ENCODE measurements around the gene FAM20B.
"Not testable (repeated sequence)": the region's sequence is repeated elsewhere in the genome, so short reads cannot be mapped to it uniquely, and the experiment has no call there.

FAM20B gene

DNA sequence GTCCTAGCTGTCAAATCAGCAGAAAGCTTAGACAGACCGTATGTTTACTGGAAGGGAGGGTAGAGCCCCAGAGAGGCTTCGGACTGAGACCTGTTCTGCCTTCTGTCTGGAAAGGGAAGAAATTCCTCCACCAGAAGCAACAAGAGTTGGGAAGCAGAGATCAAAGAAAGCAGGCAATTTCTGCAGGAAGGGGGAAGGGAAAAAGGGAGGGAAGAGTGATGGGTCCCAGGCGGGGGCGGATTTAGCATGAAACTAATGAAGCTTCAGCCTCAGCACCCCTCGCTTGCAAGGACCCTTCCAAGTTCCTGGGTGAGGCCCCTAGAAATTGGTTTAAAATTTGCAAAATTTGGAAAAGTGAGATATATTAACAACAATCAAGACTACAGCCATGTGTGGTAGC, 26.6 kb upstream of the FAM20B start:
- no peak for TF ChIP-seq CTCF (IDR thresholded peaks at IDR 0.05; ENCODE audit: low read depth, low read length, missing control alignments)
- no peak overlapping the region for H3K4me3 ChIP-seq (ENCODE audit: low read depth, low read length)
- no peak for DNase-seq (ENCODE audit: low read depth)

- no peak overlapping the region for H3K4me3 ChIP-seq (ENCODE audit: low read depth, low read length)
- TF ChIP-seq CTCF (IDR thresholded peaks at IDR 0.05; ENCODE audit: low read depth, low read length, missing control alignments): no peak
- DNase-seq (ENCODE audit: low read depth): no peak
Measured at GRCh38 chr1:179001451-179001850, 24.2 kb upstream of the FAM20B start.

- H3K4me3 ChIP-seq (ENCODE audit: low read depth, low read length); DNase-seq (ENCODE audit: low read depth): not testable (repeated sequence)
Measured at GRCh38 chr1:179002064-179002463, 23.6 kb upstream of the FAM20B start.

- H3K4me3 ChIP-seq (ENCODE audit: low read depth, low read length): no peak overlapping the region
- no peak for DNase-seq (ENCODE audit: low read depth)
- TF ChIP-seq CTCF (IDR thresholded peaks at IDR 0.05; ENCODE audit: low read depth, low read length, missing control alignments): peak; percentile 96
Measured at GRCh38 chr1:179002552-179003345, 22.9 kb upstream of the FAM20B start.

GRCh38 chr1:179003512-179004066, 22.1 kb upstream of the FAM20B start:
- H3K4me3 ChIP-seq (ENCODE audit: low read depth, low read length): no peak overlapping the region
- no peak for TF ChIP-seq CTCF (IDR thresholded peaks at IDR 0.05; ENCODE audit: low read depth, low read length, missing control alignments)
- no peak for DNase-seq (ENCODE audit: low read depth)

DNA sequence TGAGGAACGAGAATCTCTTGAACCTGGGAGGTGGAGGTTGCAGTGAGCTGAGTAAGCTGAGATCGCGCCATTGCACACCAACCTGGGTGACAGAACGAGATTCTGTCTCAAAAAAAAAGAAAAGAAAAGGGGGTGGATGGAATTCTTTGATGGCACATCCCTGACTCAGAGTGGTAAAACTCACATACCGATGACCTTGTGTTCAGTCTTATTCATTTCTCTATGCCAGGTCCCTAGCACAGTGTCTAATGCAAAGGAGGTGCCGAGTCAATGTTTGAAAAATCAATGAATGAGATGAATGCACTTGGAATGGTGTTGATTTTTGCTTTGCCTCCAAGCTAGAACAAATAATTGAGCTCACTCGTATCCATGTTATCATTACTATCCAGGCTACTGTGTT, 18.5 kb upstream of the FAM20B start:
- no peak for DNase-seq (ENCODE audit: low read depth)
- no peak overlapping the region for H3K4me3 ChIP-seq (ENCODE audit: low read depth, low read length)
- no peak for TF ChIP-seq CTCF (IDR thresholded peaks at IDR 0.05; ENCODE audit: low read depth, low read length, missing control alignments)

- no peak overlapping the region for H3K4me3 ChIP-seq (ENCODE audit: low read depth, low read length)
- no peak for TF ChIP-seq CTCF (IDR thresholded peaks at IDR 0.05; ENCODE audit: low read depth, low read length, missing control alignments)
- no peak for DNase-seq (ENCODE audit: low read depth)
Measured at GRCh38 chr1:179010671-179011070, 15.0 kb upstream of the FAM20B start.
